B cell (primary cell): ENCODE results near the gene MRPL20. TPM values are rescaled to one million over a fixed set of nuclear protein-coding genes. Genes with fewer than 3 reads are reported as not detected.

Experiments used
- ATAC-seq: fragments of 200-7000 bp; cut with Tn5 transposase; one replicate; pipeline ENCODE4 v1.10.0; 2021; ENCODE audit warnings: low read depth, mild to moderate bottlenecking, moderate number of reproducible peaks, moderate library complexity
- CTCF ChIA-PET: fragments of 350-600 bp; sonication (Branson Sonifier 250); formaldehyde crosslinking; loops from one replicate; lab custom pipeline; 2021; ENCODE audit warnings: antibody characterized with exemption, inconsistent platforms; lab: Charles Lee
- POLR2A ChIA-PET: fragments of 350-600 bp; sonication (Branson Sonifier 250); formaldehyde crosslinking; loops from one replicate; lab custom pipeline; 2021; ENCODE audit warnings: antibody characterized with exemption; lab: Charles Lee
- DNase-seq: peaks from one replicate; pipeline ENCODE4 v3.0.0; 2013
- H2AFZ ChIP-seq: 2 replicates; pipeline ENCODE4 v1.6.1; 2012; ENCODE audit warnings: mild to moderate bottlenecking, low read depth, low read length; ENCODE audit not compliant: insufficient read depth, poor library complexity, severe bottlenecking
- H3K27ac ChIP-seq, 2 donors: 1 replicate in 1 of 2; 2 replicates in 1 of 2; pipeline ENCODE4 v1.5.1; 2012 to 2013; ENCODE audit warnings: low read length in 2 of 2, mild to moderate bottlenecking in 2 of 2, moderate library complexity in 1 of 2
- H3K27me3 ChIP-seq, 4 experiments: fragments of 200-600 bp in 1 of 4; sonication (generic) in 1 of 4; replicated peaks in 1 of 4; 1 replicate in 2 of 4; 2 replicates in 2 of 4; pipeline versions ENCODE4 v1.6.1 to v1.7.0; 2013 to 2016; ENCODE audit warnings: low read length in 3 of 4, mild to moderate bottlenecking in 2 of 4, mixed read lengths in 1 of 4, moderate library complexity in 1 of 4; ENCODE audit not compliant: insufficient read depth in 4 of 4, control insufficient read depth in 3 of 4; ENCODE audit errors: control extremely low read depth in 1 of 4
- H3K36me3 ChIP-seq, 2 experiments: replicated peaks in 1 of 2; 1 replicate in 1 of 2; 2 replicates in 1 of 2; pipeline versions ENCODE4 v1.6.1 to v1.7.1; 2013; ENCODE audit warnings: low read length in 1 of 2; ENCODE audit not compliant: insufficient read depth in 2 of 2, control insufficient read depth in 1 of 2; ENCODE audit errors: control extremely low read depth in 1 of 2, extremely low read depth in 1 of 2
- H3K4me1 ChIP-seq, 2 donors: fragments of 200-600 bp in 1 of 2; sonication (generic) in 1 of 2; 1 replicate in 1 of 2; 2 replicates in 1 of 2; pipeline versions ENCODE4 v1.5.1 to v1.6.1; 2013 to 2017; ENCODE audit warnings: low read length in 2 of 2; ENCODE audit not compliant: control insufficient read depth in 2 of 2, insufficient read depth in 2 of 2
- H3K4me2 ChIP-seq: replicated peaks from 2 replicates; pipeline ENCODE3; 2012; ENCODE audit warnings: mild to moderate bottlenecking, low read depth, low read length; ENCODE audit not compliant: poor library complexity, severe bottlenecking
- H3K4me3 ChIP-seq, 5 experiments: fragments of 200-600 bp in 1 of 5; sonication (generic) in 1 of 5; 1 replicate in 3 of 5; 2 replicates in 2 of 5; pipeline versions ENCODE4 v1.5.1 to v1.7.0; 2011 to 2016; ENCODE audit warnings: low read length in 4 of 5, mild to moderate bottlenecking in 4 of 5, low read depth in 2 of 5, control low read depth in 1 of 5, moderate library complexity in 1 of 5; ENCODE audit not compliant: insufficient read depth in 1 of 5; ENCODE audit errors: control extremely low read depth in 1 of 5, extremely low read depth in 1 of 5
- H3K79me2 ChIP-seq: fragments of 200-600 bp; sonication (generic); one replicate; pipeline ENCODE4 v1.6.0; 2016; ENCODE audit warnings: low read length; ENCODE audit not compliant: control insufficient read depth, insufficient read depth
- H3K9ac ChIP-seq: fragments of 200-600 bp; sonication (generic); 2 replicates; pipeline ENCODE4 v1.6.1; 2017; ENCODE audit warnings: mild to moderate bottlenecking, low read length, moderate library complexity
- H3K9me3 ChIP-seq, 3 donors: one replicate each; pipeline versions ENCODE4 v1.6.1 to v1.7.1; 2013; ENCODE audit warnings: low read length in 2 of 3; ENCODE audit not compliant: control insufficient read depth in 2 of 3, insufficient read depth in 1 of 3; ENCODE audit errors: control extremely low read depth in 1 of 3
- H4K20me1 ChIP-seq: 2 replicates; pipeline ENCODE4 v1.6.0; 2012; ENCODE audit warnings: mild to moderate bottlenecking, low read length; ENCODE audit not compliant: insufficient read depth, control insufficient read depth, poor library complexity, severe bottlenecking
- H3K27ac Mint-ChIP-seq: one replicate; pipeline ENCODE4 v1.8.0; 2021; ENCODE audit warnings: mixed read lengths
- H3K27me3 Mint-ChIP-seq: one replicate; pipeline ENCODE4 v1.8.0; 2021; ENCODE audit warnings: mixed read lengths
- H3K4me1 Mint-ChIP-seq: one replicate; pipeline ENCODE4 v1.8.0; 2021; ENCODE audit warnings: mixed read lengths
- H3K4me3 Mint-ChIP-seq: one replicate; pipeline ENCODE4 v1.8.0; 2021; ENCODE audit warnings: mixed read lengths
- H3K9me3 Mint-ChIP-seq: one replicate; pipeline ENCODE4 v1.8.0; 2022; ENCODE audit warnings: mixed read lengths; ENCODE audit not compliant: insufficient read depth
- CTCF ChIP-seq: fragments of 200-600 bp; IDR thresholded peaks from one replicate; pipeline ENCODE4 v1.8.0; 2022; ENCODE audit warnings: antibody characterized with exemption, mild to moderate bottlenecking
- EZH2 ChIP-seq: IDR thresholded peaks from 2 replicates; pipeline ENCODE4 v1.6.1; 2012; ENCODE audit warnings: borderline replicate concordance, low read depth, mild to moderate bottlenecking, moderate library complexity, low read length; ENCODE audit not compliant: insufficient read depth, poor library complexity, severe bottlenecking
- WGBS: methylation state at CpG from one replicate; pipeline ENCODE4 v1.1.5; 2013; ENCODE audit warnings: missing lambda C conversion rate; ENCODE audit not compliant: insufficient coverage; 5-methylcytosine and 5-hydroxymethylcytosine counted together
- intact Hi-C: fragments of 100-400 bp; cut with micrococcal nuclease; formaldehyde crosslinking; loops from one replicate; pipeline ENCODE4 v1.10.0; 2022
- polyA plus RNA-seq: library from polyadenylated mRNA; depleted of rRNA; stranded (reverse); fragments of >200 nt; gene quantifications from 2 replicates; pipeline ENCODE4 v1.2.3, GENCODE V29; 2012
- total RNA-seq, 2 donors: library from RNA; stranded (reverse); fragments of 120-200 nt in 1 of 2; gene quantifications; 1 replicate in 1 of 2; 2 replicates in 1 of 2; pipeline versions ENCODE4 v1.2.3 to v1.2.4, GENCODE V29; 2013 to 2022

Gene MRPL20
- total and polyA plus RNA-seq, 2 donors (not counting 1 experiment from before 2014, with no cell fraction given), result 55.9 to 119 TPM

DNA sequence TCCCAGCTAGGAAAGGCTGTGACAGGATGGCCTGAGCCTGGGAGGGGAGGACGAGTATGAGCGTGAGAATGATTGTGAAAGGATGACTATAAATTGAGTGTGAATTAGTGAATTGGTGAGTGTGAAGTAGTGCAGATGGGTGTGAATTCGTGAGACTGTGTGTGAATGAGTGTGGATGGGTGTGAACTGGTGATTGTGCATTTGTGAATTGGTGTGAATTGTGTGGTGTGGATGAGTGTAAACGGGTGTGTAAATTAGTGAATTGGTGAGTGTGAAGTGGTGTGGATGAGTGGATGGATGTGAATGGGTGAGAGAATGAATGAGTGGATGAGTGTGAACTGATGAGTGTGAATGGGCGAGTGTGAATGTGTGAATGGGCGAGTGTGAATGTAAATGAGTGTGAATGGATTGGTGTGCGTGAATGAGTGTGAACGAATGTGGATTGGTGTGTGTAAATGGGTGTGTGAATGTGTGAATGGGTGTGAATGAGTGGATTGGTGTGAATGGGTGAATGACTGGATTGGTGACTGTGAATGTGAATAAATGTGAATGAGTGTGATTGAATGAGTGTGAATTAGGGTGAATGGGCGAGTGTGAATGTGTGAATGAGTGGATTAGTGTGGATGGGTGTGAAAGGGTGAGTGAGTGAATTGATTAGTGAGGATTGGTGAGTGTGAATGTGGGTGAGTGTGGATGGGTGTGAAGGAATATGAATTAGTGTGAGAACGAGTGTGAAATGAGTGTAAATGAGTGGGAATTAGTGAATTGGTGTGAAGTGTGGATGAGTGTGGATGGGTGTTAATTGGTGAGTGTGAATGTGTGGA lies 41.0 kb downstream of the MRPL20 start:
- Histone ChIP-seq H3K4me3 (no peak overlapping the region), H3K4me2 (no peak overlapping the region), H3K27ac (no peak overlapping the region), H3K9ac (no peak overlapping the region), H3K36me3 (no peaks in the 10 kb centered on the region), H4K20me1 (no peaks in the 10 kb centered on the region), H3K79me2 (no peaks in the 10 kb centered on the region), H3K4me1 (peaks cover 0 to under 1% of the 10 kb centered on the region in 2 donors), H3K27me3 (peaks cover 0 to 9% (median 1%) of the 10 kb centered on the region in 4 experiments), H3K9me3 (peaks cover 0 to 14% (median 0%) of the 10 kb centered on the region in 3 donors), H2AFZ (no peak overlapping the region)
- no peak overlapping the region for H3K4me3 Mint-ChIP-seq
- no peaks in the 10 kb centered on the region for H3K9me3 Mint-ChIP-seq
- H3K4me1 Mint-ChIP-seq, result peaks cover 2% of the 10 kb centered on the region
- POLR2A ChIA-PET, result interaction anchor here (0.6 kb wide), 1 partner anchor 23 kb away, joined by 5 read pairs; no protein-coding TSS in a partner anchor
- ATAC-seq, result no peak
- 77% methylated on average over 10 of the region's 10 CpGs for WGBS
- peaks cover 6% of the 10 kb centered on the region for H3K27me3 Mint-ChIP-seq
- no peak overlapping the region for H3K27ac Mint-ChIP-seq
- no peak for DNase-seq
- intact Hi-C loops, result no loop called here
- TF ChIP-seq CTCF, result no peak
- no peak for TF ChIP-seq EZH2
- CTCF ChIA-PET, result no interaction called here

GRCh38 chr1:1364266-1364665 lies 42.8 kb downstream of the MRPL20 start:
- Histone ChIP-seq H3K9ac (no peak overlapping the region), H3K4me1 (no peaks in the 10 kb centered on the region), H2AFZ (no peak overlapping the region), H3K4me3 (no peak overlapping the region), H3K79me2 (no peaks in the 10 kb centered on the region), H4K20me1 (no peaks in the 10 kb centered on the region), H3K4me2 (no peak overlapping the region), H3K36me3 (no peaks in the 10 kb centered on the region), H3K27me3 (peaks cover 0 to 20% (median 4%) of the 10 kb centered on the region in 4 experiments), H3K27ac (no peak overlapping the region), H3K9me3 (peaks cover 0 to 14% (median 0%) of the 10 kb centered on the region in 3 donors)
- TF ChIP-seq CTCF (no peak), EZH2 (no peak)
- no peak for ATAC-seq
- ChIA-PET CTCF (no interaction called here), POLR2A (no interaction called here)
- no peaks in the 10 kb centered on the region for H3K9me3 Mint-ChIP-seq
- H3K27me3 Mint-ChIP-seq, result peaks cover 13% of the 10 kb centered on the region
- no peak overlapping the region for H3K4me3 Mint-ChIP-seq
- WGBS, result 84% methylated on average over 9 of the region's 14 CpGs
- intact Hi-C loops, result no loop called here
- H3K4me1 Mint-ChIP-seq, result peaks cover 4% of the 10 kb centered on the region
- H3K27ac Mint-ChIP-seq, result no peak overlapping the region
- DNase-seq, result no peak
